Measurements from ENCODE around the gene LYRM4.

- TF ChIP-seq CTCF (conservative IDR thresholded peaks at IDR 0.05 in 1 of 2, IDR thresholded peaks at IDR 0.05 in 1 of 2; ENCODE audit: low read depth in 1 of 2, low read length in 2 of 2) (no peak), EZH2 (IDR thresholded peaks at IDR 0.05; ENCODE audit: low read length, missing control alignments) (no peak)
Observed at GRCh38 chr6:5123296-5124143, 137.2 kb downstream of the LYRM4 start.
